Thyroid gland (tissue), 4 donors: Measurements from ENCODE around the gene DPYSL5. TPM values are rescaled to one million over a fixed set of nuclear protein-coding genes. Genes with fewer than 3 reads are reported as not detected.
"Not testable (repeated sequence)": the region's sequence is repeated elsewhere in the genome, so short reads cannot be mapped to it uniquely, and the experiment has no call there.

Experiments
- DNase-seq, 2 donors: peaks; one replicate each; pipeline ENCODE4 v3.0.0-alpha.2; 2019
- H3K27ac ChIP-seq, 3 donors: fragments of 200-600 bp; sonication (generic); 1 replicate in 2 of 3; 2 replicates in 1 of 3; pipeline ENCODE4 v1.5.1; 2016 to 2019; ENCODE audit warnings: mild to moderate bottlenecking in 1 of 3, moderate library complexity in 1 of 3
- H3K27me3 ChIP-seq: fragments of 200-600 bp; sonication (generic); one replicate; pipeline ENCODE4 v1.5.1; 2019
- H3K36me3 ChIP-seq, 2 donors: fragments of 200-600 bp; sonication (generic); one replicate each; pipeline ENCODE4 v1.5.1; 2016 to 2019
- H3K4me1 ChIP-seq, 2 donors: fragments of 200-600 bp; sonication (generic); one replicate each; pipeline ENCODE4 v1.5.1; 2017 to 2019
- H3K4me3 ChIP-seq, 3 donors: fragments of 200-600 bp; sonication (generic); replicated peaks in 1 of 3; 1 replicate in 2 of 3; 2 replicates in 1 of 3; pipeline ENCODE4 v1.5.1; 2016; ENCODE audit warnings: mild to moderate bottlenecking in 1 of 3
- H3K9me3 ChIP-seq: fragments of 200-600 bp; sonication (generic); one replicate; pipeline ENCODE4 v1.5.1; 2017
- POLR2A ChIP-seq, 2 donors: fragments of 450-650 bp; IDR thresholded peaks; one replicate each; pipeline ENCODE4 v1.6.1; 2017; ENCODE audit warnings: antibody characterized with exemption in 2 of 2, mild to moderate bottlenecking in 2 of 2, moderate library complexity in 1 of 2
- WGBS, 2 donors: methylation state at CpG; one replicate each; pipeline ENCODE4 v1.1.5; 2017; 5-methylcytosine and 5-hydroxymethylcytosine counted together
- intact Hi-C: fragments of 100-400 bp; cut with DNase I; formaldehyde crosslinking; loops from one replicate; pipeline ENCODE4 v1.15.1; 2023
- total RNA-seq, 4 donors: library from RNA; depleted of rRNA; stranded (reverse); fragments of >200 nt; gene quantifications; one replicate each; pipeline ENCODE4 v1.2.3, GENCODE V29; 2016
- TF ChIP-seq, protein P1 (sequence below), 6 experiments: fragments of 200-600 bp in 3 of 6; fragments of 450-650 bp in 3 of 6; sonication (generic) in 3 of 6; IDR thresholded peaks; one replicate each; pipeline ENCODE4 v1.5.1; 2016 to 2019; ENCODE audit warnings: antibody characterized with exemption in 6 of 6, mild to moderate bottlenecking in 2 of 6, inconsistent platforms in 1 of 6, moderate library complexity in 1 of 6

The DPYSL5 gene
- total RNA-seq, 4 donors from 2014 or later = not detected

DNA sequence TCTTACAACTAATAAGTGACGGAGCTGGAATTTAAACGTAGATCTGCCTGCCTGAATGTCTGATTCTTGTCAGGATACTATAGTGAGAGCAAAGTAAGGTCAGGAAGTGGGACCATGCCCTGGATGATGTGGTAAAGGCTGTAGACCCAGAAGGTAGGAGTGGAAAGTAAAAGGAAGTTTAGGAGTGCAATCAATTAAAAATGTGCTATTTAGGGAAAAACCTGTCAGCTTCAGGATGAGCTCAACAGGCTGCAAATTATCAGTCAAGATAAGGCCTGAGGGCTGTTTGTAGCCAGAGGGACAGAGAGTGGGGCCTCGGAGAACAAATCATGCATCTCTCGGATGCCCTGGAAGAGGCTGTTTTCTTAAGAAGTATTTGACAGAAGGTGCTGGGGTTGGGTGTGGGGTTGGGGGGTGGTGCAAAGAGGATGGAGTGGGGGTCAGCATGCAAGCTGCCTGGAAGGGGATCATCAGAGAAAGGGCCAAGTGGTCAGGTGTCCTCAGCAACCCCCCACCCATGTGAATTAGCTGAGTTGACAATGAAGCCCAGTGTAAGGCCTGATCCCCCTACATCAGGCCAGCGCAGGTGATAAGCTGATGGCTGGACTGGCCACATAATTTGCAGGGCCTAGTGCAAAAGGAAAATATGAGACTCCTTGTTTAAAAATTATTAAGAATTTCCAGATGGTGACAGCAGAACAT lies 69.4 kb downstream of the DPYSL5 start:
- no peak for TF ChIP-seq POLR2A (IDR thresholded peaks at IDR 0.05)
- TF ChIP-seq, protein P1, sequence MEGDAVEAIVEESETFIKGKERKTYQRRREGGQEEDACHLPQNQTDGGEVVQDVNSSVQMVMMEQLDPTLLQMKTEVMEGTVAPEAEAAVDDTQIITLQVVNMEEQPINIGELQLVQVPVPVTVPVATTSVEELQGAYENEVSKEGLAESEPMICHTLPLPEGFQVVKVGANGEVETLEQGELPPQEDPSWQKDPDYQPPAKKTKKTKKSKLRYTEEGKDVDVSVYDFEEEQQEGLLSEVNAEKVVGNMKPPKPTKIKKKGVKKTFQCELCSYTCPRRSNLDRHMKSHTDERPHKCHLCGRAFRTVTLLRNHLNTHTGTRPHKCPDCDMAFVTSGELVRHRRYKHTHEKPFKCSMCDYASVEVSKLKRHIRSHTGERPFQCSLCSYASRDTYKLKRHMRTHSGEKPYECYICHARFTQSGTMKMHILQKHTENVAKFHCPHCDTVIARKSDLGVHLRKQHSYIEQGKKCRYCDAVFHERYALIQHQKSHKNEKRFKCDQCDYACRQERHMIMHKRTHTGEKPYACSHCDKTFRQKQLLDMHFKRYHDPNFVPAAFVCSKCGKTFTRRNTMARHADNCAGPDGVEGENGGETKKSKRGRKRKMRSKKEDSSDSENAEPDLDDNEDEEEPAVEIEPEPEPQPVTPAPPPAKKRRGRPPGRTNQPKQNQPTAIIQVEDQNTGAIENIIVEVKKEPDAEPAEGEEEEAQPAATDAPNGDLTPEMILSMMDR (IDR thresholded peaks at IDR 0.05) = no peak
- Histone ChIP-seq H3K4me1 (no peaks in the 10 kb centered on the region), H3K9me3 (no peaks in the 10 kb centered on the region), H3K4me3 (no peak overlapping the region), H3K27ac (no peak overlapping the region), H3K27me3 (peaks cover 5% of the 10 kb centered on the region), H3K36me3 (no peaks in the 10 kb centered on the region)
- DNase-seq = no peak
- WGBS, 2 donors = 80 to 83% methylated on average over 5 of the region's 5 CpGs
- intact Hi-C loops = no loop called here

DNA sequence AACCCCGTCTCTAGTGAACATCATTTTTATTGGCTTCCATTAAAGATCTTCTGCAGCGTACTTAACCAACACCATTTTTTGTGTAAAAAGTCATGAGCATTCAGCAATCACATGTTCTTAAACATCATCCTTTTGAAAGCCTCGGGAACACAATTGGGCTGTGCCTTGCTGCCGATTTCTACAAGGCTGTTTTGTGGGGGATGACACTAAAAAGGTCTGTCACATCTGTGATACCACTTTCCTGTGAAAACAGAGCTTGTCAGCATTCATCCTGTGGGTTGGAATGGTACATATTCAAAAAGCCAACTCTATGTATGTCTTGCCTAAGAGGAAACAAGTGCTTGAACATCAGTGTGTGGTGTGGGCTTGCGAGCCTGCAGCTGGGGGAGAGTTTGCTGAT lies 73.4 kb downstream of the DPYSL5 start:
- 82 to 89% methylated on average over 5 of the region's 5 CpGs for WGBS, 2 donors
- Histone ChIP-seq H3K27me3 (no peaks in the 10 kb centered on the region), H3K27ac (no peak overlapping the region), H3K9me3 (no peaks in the 10 kb centered on the region), H3K36me3 (no peaks in the 10 kb centered on the region), H3K4me3 (no peak overlapping the region), H3K4me1 (no peaks in the 10 kb centered on the region)
- TF ChIP-seq POLR2A (IDR thresholded peaks at IDR 0.05) = no peak
- TF ChIP-seq, protein P1 (IDR thresholded peaks at IDR 0.05) = no peak
- DNase-seq = no peak
- intact Hi-C loops = no loop called here

DNA sequence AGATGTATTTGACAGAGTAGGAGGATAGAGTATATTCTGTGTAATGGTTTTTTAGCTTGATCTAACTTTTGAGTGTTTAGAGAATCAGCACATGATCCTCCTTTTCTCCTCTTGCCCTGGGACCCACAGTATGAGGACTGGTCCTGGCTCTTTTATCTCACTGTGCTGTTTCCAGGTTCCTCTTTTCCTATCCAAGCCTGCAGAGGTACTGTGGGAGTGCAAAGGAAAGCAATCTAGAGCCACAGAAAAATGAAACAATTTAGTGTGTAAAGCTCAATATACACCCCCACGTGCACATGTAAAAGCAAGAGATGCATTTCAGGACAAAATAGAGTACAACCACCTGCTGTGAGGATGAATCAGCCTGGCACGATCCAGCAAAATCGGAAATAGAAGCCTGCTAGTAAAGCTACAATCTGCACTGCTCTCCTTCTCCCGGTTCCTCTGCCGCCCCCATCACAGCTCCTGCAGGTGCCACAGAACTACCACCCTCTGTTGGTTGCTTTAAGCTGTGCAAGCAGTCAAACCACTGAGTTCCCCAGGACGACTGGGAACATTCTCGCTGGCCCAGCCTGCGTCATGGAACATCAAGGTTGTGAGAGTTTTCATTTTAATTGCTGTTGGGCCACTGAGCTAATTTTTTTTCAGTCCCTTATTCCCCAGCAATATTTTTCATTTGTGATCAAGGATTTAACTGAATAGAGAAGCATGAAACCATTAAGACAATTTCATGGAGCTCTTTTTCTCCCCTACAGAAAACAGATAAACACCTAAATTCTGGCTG lies 74.7 kb downstream of the DPYSL5 start:
- intact Hi-C loops = no loop called here
- TF ChIP-seq, protein P1 (IDR thresholded peaks at IDR 0.05) = peak in 3 of 6 experiments; percentile 41 to 54 (median 45)
- no peak for TF ChIP-seq POLR2A (IDR thresholded peaks at IDR 0.05)
- DNase-seq = peak; percentile 38 to 46

DNA sequence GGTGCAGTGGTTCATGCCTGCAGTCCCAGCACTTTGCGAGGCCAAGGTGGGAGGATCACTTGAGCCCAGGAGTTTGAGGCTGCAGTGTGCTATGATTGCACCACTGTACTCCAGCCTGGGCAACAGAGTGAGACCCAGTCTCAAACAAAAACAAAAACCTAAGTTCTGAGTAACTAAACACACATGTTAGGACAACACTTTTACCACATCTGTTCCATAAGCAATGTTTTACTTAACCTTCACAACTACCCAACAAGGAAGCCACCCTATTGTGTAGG lies 75.2 kb downstream of the DPYSL5 start:
- DNase-seq, H3K4me3 ChIP-seq, H3K36me3 ChIP-seq, H3K27ac ChIP-seq, intact Hi-C loops, H3K27me3 ChIP-seq, H3K4me1 ChIP-seq, H3K9me3 ChIP-seq: not testable (repeated sequence)
- whole genome bisulfite sequencing, 2 donors = 64 to 78% methylated on average over 1 of the region's 1 CpG

More for the DNA sequence above, 74.7 kb downstream of the DPYSL5 start:
- Histone ChIP-seq H3K27ac (no peak overlapping the region), H3K9me3 (no peaks in the 10 kb centered on the region), H3K27me3 (no peaks in the 10 kb centered on the region), H3K4me3 (no peak overlapping the region), H3K4me1 (no peaks in the 10 kb centered on the region), H3K36me3 (no peaks in the 10 kb centered on the region)
- WGBS, 2 donors = 8 to 11% methylated on average over 8 of the region's 8 CpGs

DNA sequence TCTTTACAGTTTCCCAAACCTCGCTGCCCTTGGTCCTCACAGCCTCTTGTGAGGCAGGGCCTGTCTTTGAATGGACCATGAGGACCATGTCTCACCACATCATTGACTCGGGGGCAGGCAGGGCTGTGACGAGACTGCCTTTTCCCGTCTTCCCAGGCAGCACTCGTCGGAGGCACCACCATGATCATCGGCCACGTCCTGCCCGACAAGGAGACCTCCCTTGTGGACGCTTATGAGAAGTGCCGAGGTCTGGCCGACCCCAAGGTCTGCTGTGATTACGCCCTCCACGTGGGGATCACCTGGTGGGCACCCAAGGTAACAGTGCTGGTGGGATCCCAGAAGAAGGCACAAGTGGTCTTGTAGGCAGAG lies 76.8 kb downstream of the DPYSL5 start:
- H3K27ac ChIP-seq = no peak overlapping the region
- 89 to 95% methylated on average over 11 to 14 of the region's 14 CpGs for WGBS, 2 donors
- no peak for DNase-seq
- no peak overlapping the region for H3K4me3 ChIP-seq
- no peaks in the 10 kb centered on the region for H3K36me3 ChIP-seq
- no peak for TF ChIP-seq POLR2A (IDR thresholded peaks at IDR 0.05)
- no peaks in the 10 kb centered on the region for H3K9me3 ChIP-seq
- H3K4me1 ChIP-seq = no peaks in the 10 kb centered on the region
- intact Hi-C loops = no loop called here
- H3K27me3 ChIP-seq = no peaks in the 10 kb centered on the region

DNA sequence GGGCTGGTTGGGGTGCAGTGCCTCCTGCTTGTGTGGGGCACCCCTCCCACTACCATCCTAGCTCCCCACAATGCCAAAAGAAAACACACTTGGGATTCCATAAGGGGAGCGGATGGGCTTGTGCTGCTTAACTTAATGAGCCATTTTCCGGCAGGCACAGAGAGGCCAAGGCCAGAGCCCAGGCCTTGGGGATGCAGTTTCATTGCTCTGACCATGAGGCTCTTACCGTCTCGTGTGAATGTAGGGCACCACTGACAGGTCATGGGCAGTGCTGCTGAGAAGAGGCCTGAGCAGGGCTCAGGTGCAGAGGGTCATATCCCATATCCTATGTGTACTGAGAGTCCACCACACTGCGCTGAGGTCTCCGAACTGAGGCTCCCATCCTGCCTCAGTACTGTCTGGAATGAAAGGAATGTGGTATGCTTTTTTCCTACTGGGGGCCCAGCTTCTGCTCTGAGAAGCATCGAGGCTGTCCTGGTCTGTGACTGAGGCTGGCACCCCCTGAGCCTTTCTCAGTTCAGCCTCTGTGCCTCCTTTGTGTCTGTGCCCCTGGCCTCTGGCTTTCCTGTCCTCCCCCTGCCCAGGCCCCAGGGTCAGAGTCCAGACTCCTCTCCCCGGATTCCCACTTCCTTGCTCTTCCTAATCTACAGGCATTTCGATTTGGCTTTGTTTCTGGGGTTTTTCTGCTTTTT lies 77.3 kb downstream of the DPYSL5 start:
- TF ChIP-seq, protein P1 (IDR thresholded peaks at IDR 0.05) = no peak
- DNase-seq = no peak
- no peaks in the 10 kb centered on the region for H3K4me1 ChIP-seq
- intact Hi-C loops = no loop called here
- no peaks in the 10 kb centered on the region for H3K9me3 ChIP-seq
- no peak overlapping the region for H3K27ac ChIP-seq
- 56 to 65% methylated on average over 7 to 9 of the region's 9 CpGs for WGBS, 2 donors
- no peak overlapping the region for H3K4me3 ChIP-seq
- no peaks in the 10 kb centered on the region for H3K27me3 ChIP-seq
- H3K36me3 ChIP-seq = no peaks in the 10 kb centered on the region
